ENCODE measurements around the gene CLCN3. TPM values are rescaled to one million over a fixed set of nuclear protein-coding genes. Genes with fewer than 3 reads are reported as not detected.

CLCN3 gene
- total and polyA plus RNA-seq, 9 of the 15 experiments (the other 6 are each of a cell fraction or from before 2014, with no cell fraction given) = 12.7 to 60.6 (median 38.5) TPM

GRCh38 chr4:169612871-169613859 lies 7.2 kb upstream of the CLCN3 start (continued):
- TF ChIP-seq CBX3 (IDR thresholded peaks at IDR 0.05; ENCODE audit: borderline replicate concordance in 1 of 2, low read length in 2 of 2) = no peak
- TF ChIP-seq ELK3 (CRISPR knock-in tag; IDR thresholded peaks at IDR 0.05) = no peak
- TF ChIP-seq ZBTB40 (IDR thresholded peaks at IDR 0.05) = no peak; the same call in none of the 2 replicates
- TF ChIP-seq ZBTB40 (CRISPR knock-in tag; IDR thresholded peaks at IDR 0.05) = no peak
- no peak for TF ChIP-seq HOXB6 (CRISPR knock-in tag; IDR thresholded peaks at IDR 0.05; ENCODE audit: borderline replicate concordance)
- no peak for TF ChIP-seq RERE (CRISPR knock-in tag; IDR thresholded peaks at IDR 0.05; ENCODE audit: borderline replicate concordance)
- no peak for TF ChIP-seq IRF9 (tag; IDR thresholded peaks at IDR 0.05)
- TF ChIP-seq PYGO2 (tag; IDR thresholded peaks at IDR 0.05) = no peak
- TF ChIP-seq L3MBTL2 (IDR thresholded peaks at IDR 0.05) = no peak

Data from K562 (cell line).